ENCODE data around the gene CHRNA7.

DNA sequence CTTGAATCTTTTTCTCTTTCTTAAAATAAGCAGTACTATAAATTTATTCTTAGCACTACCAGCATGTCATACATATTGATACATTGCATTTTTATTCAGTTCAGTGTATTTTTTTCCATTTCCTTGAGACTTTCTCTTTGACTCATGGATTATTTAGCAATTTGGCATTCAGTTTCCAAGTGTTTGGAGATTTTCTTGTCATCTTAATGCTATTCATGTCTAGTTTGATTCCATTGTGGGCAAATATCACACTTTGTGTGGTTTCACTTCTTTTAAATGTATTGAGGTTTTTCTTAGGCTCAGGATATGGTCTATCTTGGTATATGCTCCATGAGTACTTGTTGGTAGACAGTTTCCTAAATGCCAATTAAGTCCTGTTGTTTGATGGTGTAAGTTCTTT is 99.5 kb downstream of the CHRNA7 start:
- TF ChIP-seq GATA2 (IDR thresholded peaks at IDR 0.05; ENCODE audit: low read depth, low read length) (no peak), GATA3 (IDR thresholded peaks at IDR 0.05; ENCODE audit: low read depth, low read length) (no peak)
